HFFc6 (cell line): ENCODE data around the gene NNT. TPM values are rescaled to one million over a fixed set of nuclear protein-coding genes. Genes with fewer than 3 reads are reported as not detected.

Source experiments
- DNase-seq: peaks from one replicate; pipeline ENCODE4 v3.0.0-alpha.2; 2018
- H3K27ac Mint-ChIP-seq: 2 replicates; pipeline ENCODE4 v1.8.0; 2020; ENCODE audit warnings: mild to moderate bottlenecking, mixed read lengths
- H3K27me3 Mint-ChIP-seq: 2 replicates; pipeline ENCODE4 v1.8.0; 2021; ENCODE audit warnings: mild to moderate bottlenecking, moderate library complexity, mixed read lengths; ENCODE audit not compliant: insufficient read depth
- H3K36me3 Mint-ChIP-seq: 2 replicates; pipeline ENCODE4 v1.8.0; 2021; ENCODE audit warnings: low read depth, mixed read lengths
- H3K4me1 Mint-ChIP-seq: 2 replicates; pipeline ENCODE4 v1.8.0; 2020; ENCODE audit warnings: low read depth, mixed read lengths
- H3K4me3 Mint-ChIP-seq: 2 replicates; pipeline ENCODE4 v1.8.0; 2020; ENCODE audit warnings: mild to moderate bottlenecking, moderate library complexity, mixed read lengths
- H3K9me3 Mint-ChIP-seq: 2 replicates; pipeline ENCODE4 v1.8.0; 2020; ENCODE audit warnings: mild to moderate bottlenecking, mixed read lengths
- total RNA-seq, 6 experiments: library from RNA; stranded (reverse); fragmentation: NEBNext Ultra II Directional; extraction: Animal tissue kit (Norgen Biotek cat#: 25700); gene quantifications; 2 replicates in 1 of 6; 3 replicates in 5 of 6; pipeline ENCODE4 v1.2.3, GENCODE V29; 2021
- TF ChIP-seq, protein P1 (sequence below): fragments of 200-600 bp; sonication (generic); IDR thresholded peaks from 2 replicates; pipeline ENCODE4 v1.5.0; 2021; ENCODE audit warnings: antibody characterized with exemption, mild to moderate bottlenecking

The NNT gene
- total RNA-seq, 6 experiments from 2014 or later, result 52.9 to 64.0 (median 59.6) TPM

DNA sequence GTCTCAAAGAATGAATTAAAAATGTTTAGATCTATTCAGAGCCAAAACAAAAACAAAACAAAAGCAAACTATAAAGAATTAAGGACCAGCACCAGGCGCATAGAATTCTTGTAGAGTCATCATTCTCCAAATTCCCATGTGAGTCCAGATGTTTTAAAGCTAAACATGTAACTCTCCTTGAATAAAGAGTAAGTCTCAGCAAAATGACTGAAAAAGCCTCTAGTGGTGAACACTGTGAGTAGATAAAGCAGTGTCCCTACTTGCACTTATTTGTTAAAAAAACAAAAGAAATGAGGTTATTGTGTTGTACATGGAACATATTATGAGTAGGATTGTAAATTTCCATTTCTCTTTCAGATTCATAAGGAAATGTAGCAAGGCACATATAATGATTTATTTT lies 44.0 kb downstream of the NNT start:
- H3K36me3 Mint-ChIP-seq, result 0 out of 2 replicates have a peak, but pooled peaks cover 3% of the 10 kb centered on the region
- H3K4me3 Mint-ChIP-seq, result no peak overlapping the region
- TF ChIP-seq, protein P1, sequence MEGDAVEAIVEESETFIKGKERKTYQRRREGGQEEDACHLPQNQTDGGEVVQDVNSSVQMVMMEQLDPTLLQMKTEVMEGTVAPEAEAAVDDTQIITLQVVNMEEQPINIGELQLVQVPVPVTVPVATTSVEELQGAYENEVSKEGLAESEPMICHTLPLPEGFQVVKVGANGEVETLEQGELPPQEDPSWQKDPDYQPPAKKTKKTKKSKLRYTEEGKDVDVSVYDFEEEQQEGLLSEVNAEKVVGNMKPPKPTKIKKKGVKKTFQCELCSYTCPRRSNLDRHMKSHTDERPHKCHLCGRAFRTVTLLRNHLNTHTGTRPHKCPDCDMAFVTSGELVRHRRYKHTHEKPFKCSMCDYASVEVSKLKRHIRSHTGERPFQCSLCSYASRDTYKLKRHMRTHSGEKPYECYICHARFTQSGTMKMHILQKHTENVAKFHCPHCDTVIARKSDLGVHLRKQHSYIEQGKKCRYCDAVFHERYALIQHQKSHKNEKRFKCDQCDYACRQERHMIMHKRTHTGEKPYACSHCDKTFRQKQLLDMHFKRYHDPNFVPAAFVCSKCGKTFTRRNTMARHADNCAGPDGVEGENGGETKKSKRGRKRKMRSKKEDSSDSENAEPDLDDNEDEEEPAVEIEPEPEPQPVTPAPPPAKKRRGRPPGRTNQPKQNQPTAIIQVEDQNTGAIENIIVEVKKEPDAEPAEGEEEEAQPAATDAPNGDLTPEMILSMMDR, result peak; percentile 31; the same call in 1 of the 2 replicates
- no peaks in the 10 kb centered on the region for H3K27me3 Mint-ChIP-seq
- H3K27ac Mint-ChIP-seq, result no peak overlapping the region
- H3K4me1 Mint-ChIP-seq, result peaks cover 38% of the 10 kb centered on the region
- no peaks in the 10 kb centered on the region for H3K9me3 Mint-ChIP-seq
- DNase-seq, result no peak

DNA sequence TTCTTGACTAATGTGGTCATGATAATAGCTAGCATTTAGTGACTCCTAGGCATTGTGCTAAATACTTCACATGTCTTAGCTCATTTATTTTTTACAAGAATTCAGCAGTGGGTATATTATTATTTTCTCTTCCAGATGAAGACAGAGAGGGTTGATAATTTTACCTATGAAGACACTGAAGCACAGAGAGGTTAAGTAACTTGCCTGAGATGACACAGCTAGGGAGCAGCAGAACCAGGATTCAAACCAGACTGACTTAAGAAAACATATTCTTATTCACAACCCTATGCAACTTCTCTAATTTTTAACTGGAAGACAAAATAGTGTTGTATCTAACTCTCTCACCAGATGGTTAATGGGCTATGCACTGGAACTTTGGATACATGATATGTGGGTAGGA lies 44.8 kb downstream of the NNT start:
- Mint-ChIP-seq H3K36me3 (0 out of 2 replicates have a peak, but pooled peaks cover 3% of the 10 kb centered on the region), H3K4me1 (peaks cover 38% of the 10 kb centered on the region), H3K9me3 (no peaks in the 10 kb centered on the region), H3K27ac (no peak overlapping the region), H3K27me3 (no peaks in the 10 kb centered on the region), H3K4me3 (no peak overlapping the region)
- TF ChIP-seq, protein P1, result no peak
- no peak for DNase-seq

DNA sequence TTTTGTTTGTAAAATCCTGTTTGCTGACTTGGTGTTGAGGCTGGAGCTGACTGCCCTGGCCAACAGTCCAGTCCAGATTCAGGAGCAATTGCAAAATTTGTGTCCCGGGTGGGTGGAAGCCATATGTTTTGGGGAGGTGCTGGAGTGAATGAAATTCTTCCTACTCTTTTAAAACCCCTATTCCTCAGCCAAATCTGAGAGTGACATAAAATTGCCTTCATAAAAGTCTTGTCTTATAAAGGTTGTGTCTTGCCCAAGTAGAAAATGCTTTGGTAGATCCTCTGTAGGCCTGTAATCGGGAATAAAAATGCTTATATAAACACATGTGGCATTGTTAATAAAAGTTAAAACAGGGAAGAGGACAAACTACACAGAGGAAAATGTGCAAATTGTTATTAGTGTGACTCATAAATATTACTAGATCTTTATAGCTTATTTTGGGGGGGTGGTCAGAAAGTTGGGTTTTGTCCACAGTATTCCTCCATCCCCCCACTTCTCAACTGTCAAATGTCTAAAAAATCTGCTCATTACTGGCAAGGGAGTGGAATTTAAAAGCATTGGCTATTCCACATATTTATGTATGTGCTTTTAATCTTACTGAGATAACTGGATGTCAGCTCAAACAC lies 45.6 kb downstream of the NNT start:
- Mint-ChIP-seq H3K4me3 (no peak overlapping the region; the same call in 1 of the 2 replicates), H3K27ac (peak overlapping the region; percentile 82), H3K4me1 (peaks cover 31% of the 10 kb centered on the region), H3K9me3 (no peaks in the 10 kb centered on the region), H3K27me3 (no peaks in the 10 kb centered on the region), H3K36me3 (0 out of 2 replicates have a peak, but pooled peaks cover 3% of the 10 kb centered on the region)
- no peak for DNase-seq
- TF ChIP-seq, protein P1, result no peak

DNA sequence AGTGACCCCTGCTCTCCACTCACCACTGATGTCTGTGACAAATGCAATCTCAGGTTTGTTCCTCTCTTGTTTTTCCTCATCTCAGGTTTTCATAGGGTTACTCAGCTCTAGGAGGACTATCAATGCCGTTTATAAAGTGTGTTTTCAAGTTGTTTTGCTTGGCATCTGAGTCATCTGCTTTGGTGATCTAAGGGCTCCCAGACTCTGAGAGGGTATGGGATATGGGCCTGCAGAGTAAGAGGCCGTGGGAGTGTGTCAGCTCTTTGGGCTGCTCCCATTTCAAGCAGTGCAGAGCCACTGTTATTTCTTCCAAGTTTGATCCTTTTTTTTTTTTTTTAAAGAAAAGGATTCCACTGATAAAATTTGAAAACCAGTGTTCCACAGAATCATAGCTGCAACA lies 46.3 kb downstream of the NNT start:
- H3K4me3 Mint-ChIP-seq, result peak overlapping the region; percentile 23; the same call in 1 of the 2 replicates
- no peaks in the 10 kb centered on the region for H3K27me3 Mint-ChIP-seq
- peak; percentile 75 for DNase-seq
- H3K4me1 Mint-ChIP-seq, result peaks cover 29% of the 10 kb centered on the region
- no peaks in the 10 kb centered on the region for H3K9me3 Mint-ChIP-seq
- H3K27ac Mint-ChIP-seq, result peak overlapping the region; percentile 82
- 0 out of 2 replicates have a peak, but pooled peaks cover 3% of the 10 kb centered on the region for H3K36me3 Mint-ChIP-seq
- TF ChIP-seq, protein P1, result no peak

DNA sequence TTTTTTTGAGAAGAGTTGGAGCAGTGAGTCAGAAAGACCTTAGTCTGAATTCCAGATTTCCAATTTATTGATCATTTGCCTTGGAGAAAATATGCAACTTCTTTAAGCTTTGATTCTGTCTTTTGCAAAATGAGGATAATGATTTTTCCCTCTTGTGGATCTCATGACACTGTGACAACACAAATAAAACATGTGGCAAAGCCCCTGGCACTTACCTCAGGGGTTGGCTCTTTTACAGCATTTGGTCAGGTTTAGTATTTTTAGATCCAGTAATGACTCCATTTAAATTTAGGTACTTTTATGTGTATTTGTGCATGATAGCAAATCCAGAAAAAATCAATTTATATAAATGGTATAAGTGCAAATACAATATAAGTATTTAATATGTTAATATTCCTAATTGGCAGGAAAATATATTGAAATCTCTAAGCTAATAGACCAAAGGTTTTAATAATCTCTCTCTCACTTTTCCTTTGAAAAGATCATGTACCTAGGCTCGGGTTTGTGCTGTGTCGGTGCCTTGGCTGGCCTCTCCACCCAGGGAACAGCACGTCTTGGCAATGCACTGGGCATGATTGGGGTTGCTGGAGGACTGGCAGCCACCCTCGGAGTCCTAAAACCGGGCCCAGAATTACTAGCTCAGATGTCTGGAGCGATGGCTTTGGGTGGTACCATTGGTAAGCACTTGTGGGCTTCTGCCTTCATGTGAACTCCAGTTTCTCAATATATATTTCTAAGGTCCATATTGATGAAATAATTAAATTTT lies 49.7 kb downstream of the NNT start:
- Mint-ChIP-seq H3K36me3 (no peaks in the 10 kb centered on the region; the same call in 1 of the 2 replicates), H3K4me1 (peaks cover 30% of the 10 kb centered on the region), H3K27ac (no peak overlapping the region), H3K4me3 (no peak overlapping the region), H3K27me3 (no peaks in the 10 kb centered on the region), H3K9me3 (no peaks in the 10 kb centered on the region)
- no peak for DNase-seq
- TF ChIP-seq, protein P1, result no peak
